Right atrium auricular region (tissue), 2 donors: ENCODE measurements around the gene C1QTNF5. TPM values are rescaled to one million over a fixed set of nuclear protein-coding genes. Genes with fewer than 3 reads are reported as not detected.
A peak's percentile ranks its signal among the peaks of the same experiment; 100 is the strongest.

Experiments used
- DNase-seq: peaks from one replicate; pipeline ENCODE4 v3.0.0-alpha.2; 2019; ENCODE audit warnings: low spot score
- H3K27ac ChIP-seq, 2 donors: fragments of 200-600 bp; sonication (generic); 1 replicate in 1 of 2; 2 replicates in 1 of 2; pipeline ENCODE4 v1.5.1; 2016 to 2019
- H3K27me3 ChIP-seq, 2 donors: fragments of 200-600 bp; sonication (generic); one replicate each; pipeline versions ENCODE4 v1.5.1 to v1.6.0; 2017 to 2019
- H3K36me3 ChIP-seq: fragments of 200-600 bp; sonication (generic); one replicate; pipeline ENCODE4 v1.5.1; 2016
- H3K4me1 ChIP-seq, 2 donors: fragments of 200-600 bp; sonication (generic); one replicate each; pipeline versions ENCODE4 v1.5.1 to v1.6.0; 2017 to 2019
- H3K4me3 ChIP-seq, 2 donors: fragments of 200-600 bp; sonication (generic); 1 replicate in 1 of 2; 2 replicates in 1 of 2; pipeline ENCODE4 v1.5.1; 2017 to 2019; ENCODE audit warnings: mild to moderate bottlenecking in 1 of 2, moderate library complexity in 1 of 2
- H3K9me3 ChIP-seq, 2 donors: fragments of 200-600 bp; sonication (generic); one replicate each; pipeline ENCODE4 v1.5.1; 2019
- total RNA-seq, 2 donors: library from RNA; depleted of rRNA; stranded (reverse); fragments of >200 nt; gene quantifications; one replicate each; pipeline ENCODE4 v1.1.0, GENCODE V29; 2016
- TF ChIP-seq, protein P1 (sequence below), 2 donors: fragments of 200-600 bp; sonication (generic); IDR thresholded peaks; one replicate each; pipeline ENCODE4 v1.5.1; 2019; ENCODE audit warnings: antibody characterized with exemption in 2 of 2

C1QTNF5 gene
- total RNA-seq, 2 donors from 2014 or later = 41.4 to 47.4 TPM

DNA sequence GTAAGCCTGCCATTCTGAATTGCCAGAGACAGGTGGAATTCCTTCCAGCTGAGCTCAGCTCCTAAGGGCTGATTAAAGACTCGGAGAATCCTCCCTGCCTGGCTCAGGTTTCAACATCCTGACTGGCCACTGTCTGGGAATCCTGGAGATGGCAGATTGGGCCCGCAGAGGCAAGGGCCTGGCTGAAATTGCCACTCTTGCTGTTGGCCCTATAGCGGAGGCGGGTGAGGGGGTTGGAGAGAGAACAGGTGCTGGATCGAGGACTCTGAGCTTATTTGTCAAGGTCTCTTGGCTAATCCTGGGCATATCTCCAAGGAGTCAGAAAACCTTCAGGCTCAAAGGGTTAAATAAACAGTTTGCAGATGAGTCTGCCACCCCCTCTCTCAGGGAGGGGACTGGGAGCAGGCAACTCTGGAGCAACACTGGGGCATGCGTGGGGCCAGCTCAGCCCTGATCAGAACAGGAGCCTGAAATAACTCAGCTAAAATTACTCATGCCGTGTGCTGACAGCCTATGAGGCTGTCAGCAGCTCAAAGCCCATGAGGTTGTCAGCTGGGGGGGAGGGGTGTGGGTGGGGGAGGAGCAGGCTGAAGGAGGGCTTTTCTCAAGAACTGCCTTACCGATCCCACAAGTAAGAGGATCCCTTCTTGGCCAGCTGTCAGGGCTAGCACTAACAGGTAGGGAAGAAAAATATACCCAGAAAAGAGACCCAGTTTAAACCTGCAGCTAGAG, 20.5 kb upstream of the C1QTNF5 start:
- Histone ChIP-seq H3K4me3 (peak overlapping the region; percentile 49 to 56), H3K27ac (peak overlapping the region; percentile 94), H3K9me3 (no peaks in the 10 kb centered on the region), H3K36me3 (peaks cover 30% of the 10 kb centered on the region), H3K4me1 (peaks cover 0 to 66% of the 10 kb centered on the region in 2 donors), H3K27me3 (no peaks in the 10 kb centered on the region)
- TF ChIP-seq, protein P1, sequence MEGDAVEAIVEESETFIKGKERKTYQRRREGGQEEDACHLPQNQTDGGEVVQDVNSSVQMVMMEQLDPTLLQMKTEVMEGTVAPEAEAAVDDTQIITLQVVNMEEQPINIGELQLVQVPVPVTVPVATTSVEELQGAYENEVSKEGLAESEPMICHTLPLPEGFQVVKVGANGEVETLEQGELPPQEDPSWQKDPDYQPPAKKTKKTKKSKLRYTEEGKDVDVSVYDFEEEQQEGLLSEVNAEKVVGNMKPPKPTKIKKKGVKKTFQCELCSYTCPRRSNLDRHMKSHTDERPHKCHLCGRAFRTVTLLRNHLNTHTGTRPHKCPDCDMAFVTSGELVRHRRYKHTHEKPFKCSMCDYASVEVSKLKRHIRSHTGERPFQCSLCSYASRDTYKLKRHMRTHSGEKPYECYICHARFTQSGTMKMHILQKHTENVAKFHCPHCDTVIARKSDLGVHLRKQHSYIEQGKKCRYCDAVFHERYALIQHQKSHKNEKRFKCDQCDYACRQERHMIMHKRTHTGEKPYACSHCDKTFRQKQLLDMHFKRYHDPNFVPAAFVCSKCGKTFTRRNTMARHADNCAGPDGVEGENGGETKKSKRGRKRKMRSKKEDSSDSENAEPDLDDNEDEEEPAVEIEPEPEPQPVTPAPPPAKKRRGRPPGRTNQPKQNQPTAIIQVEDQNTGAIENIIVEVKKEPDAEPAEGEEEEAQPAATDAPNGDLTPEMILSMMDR (IDR thresholded peaks at IDR 0.05) = no peak
- DNase-seq = no peak

DNA sequence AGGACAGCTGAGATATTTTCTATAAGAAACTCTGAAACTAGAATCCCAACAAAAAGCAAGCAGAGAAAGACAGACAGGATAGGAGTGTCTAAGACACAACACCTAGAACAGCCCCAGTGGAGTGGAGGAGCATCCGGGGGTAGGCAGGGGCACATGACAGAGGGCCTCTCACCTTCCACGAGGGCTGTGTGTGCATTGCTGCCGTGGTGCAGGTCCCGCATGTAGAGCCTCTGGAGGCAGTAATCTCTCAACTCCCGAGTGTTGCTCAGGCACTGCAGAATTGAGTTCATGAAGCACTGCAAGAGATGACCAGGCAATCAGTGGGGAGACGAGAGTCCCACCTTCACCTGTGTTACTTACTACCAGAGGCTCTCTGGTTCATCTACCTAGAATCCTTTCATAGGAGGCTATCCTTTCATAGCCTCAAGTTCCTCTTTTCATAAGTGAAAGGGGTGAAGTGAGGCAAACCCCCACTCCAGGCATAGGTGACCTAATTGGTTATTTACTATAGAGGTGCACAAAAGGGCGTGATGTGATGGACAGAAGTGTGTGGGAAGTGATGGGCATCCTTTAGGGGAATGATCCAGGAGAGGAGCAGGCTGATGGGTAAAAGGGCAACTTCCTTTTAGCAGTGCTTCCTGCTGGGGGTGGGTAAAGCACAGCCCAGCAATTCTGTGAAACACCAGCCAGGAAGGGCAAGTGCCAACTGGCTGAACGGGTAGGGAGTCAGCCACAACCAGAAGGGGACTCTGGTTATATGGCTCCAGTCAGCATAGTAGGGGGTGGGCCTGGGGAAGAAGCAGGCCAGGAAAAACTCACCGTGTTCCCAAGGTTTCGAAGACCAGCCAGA, 18.9 kb upstream of the C1QTNF5 start:
- TF ChIP-seq, protein P1 (IDR thresholded peaks at IDR 0.05) = no peak
- Histone ChIP-seq H3K36me3 (peaks cover 30% of the 10 kb centered on the region), H3K27me3 (no peaks in the 10 kb centered on the region), H3K4me1 (peaks cover 0 to 65% of the 10 kb centered on the region in 2 donors), H3K27ac (peak overlapping the region; percentile 94), H3K4me3 (no peak overlapping the region), H3K9me3 (no peaks in the 10 kb centered on the region)
- DNase-seq = no peak

DNA sequence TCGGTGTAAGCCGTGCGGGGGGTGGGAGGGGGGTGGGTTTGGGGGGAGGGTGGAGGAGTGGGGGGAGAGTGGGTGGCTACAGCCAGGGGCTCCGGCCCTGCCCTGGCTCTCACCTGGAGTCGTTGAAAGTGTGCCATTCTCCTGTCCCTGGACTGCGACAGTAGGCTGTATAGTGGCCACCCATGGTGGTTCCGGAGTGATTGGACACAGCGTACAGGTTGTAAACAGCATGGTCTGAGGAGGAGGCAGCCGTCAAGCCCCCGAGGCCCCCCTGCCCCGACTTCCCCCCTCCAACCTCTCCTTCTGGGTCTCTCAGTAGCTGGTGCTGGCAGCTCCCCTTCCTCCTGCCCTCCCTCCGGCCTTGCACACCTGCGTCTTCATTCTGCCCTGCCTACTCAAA, 16.4 kb upstream of the C1QTNF5 start:
- TF ChIP-seq, protein P1 (IDR thresholded peaks at IDR 0.05) = no peak
- Histone ChIP-seq H3K4me3 (peak overlapping the region; percentile 36 to 55), H3K27me3 (no peaks in the 10 kb centered on the region), H3K36me3 (peaks cover 30% of the 10 kb centered on the region), H3K9me3 (no peaks in the 10 kb centered on the region), H3K27ac (peak overlapping the region; percentile 81 to 82), H3K4me1 (peaks cover 0 to 60% of the 10 kb centered on the region in 2 donors)
- DNase-seq = no peak

DNA sequence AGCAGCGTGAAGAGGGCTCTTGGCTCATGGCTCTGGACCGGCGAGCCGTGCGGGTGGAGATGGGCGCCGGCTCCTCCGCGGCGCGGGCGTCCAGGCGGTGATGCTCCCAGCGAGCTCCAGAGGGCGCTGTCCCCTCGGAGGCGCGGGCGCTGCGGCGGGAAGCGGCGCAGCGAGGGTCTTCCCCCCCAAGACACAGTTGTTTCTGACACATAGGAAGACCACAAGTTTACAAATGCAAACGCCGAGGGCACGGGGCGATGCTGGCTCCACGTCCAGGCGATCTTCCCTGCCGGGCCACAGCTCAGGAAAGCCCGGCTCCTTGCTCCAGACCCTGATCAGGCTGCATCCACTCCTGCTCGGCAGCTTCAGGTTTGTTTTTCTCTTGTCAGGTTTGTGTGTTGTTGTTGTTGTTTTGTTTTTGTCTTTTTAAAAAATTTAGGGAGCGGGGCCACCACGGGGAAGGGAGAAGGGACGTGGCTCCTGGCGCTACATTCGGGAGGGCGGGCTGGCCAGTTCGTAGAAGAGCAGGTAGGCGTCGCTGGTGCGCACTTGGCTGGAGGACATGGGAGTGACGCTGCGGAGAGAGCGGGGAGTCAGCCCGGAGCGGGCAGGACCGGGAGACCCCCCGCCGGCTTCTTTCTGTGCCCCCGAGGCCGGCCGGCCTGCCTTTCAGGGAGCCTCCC, 15.8 kb upstream of the C1QTNF5 start:
- peak overlapping the region; percentile 81 to 82 for H3K27ac ChIP-seq
- peaks cover 0 to 58% of the 10 kb centered on the region in 2 donors for H3K4me1 ChIP-seq
- no peaks in the 10 kb centered on the region for H3K27me3 ChIP-seq
- H3K4me3 ChIP-seq = peak overlapping the region; percentile 36 to 55
- H3K9me3 ChIP-seq = no peaks in the 10 kb centered on the region
- H3K36me3 ChIP-seq = peaks cover 30% of the 10 kb centered on the region
- TF ChIP-seq, protein P1 (IDR thresholded peaks at IDR 0.05) = peak; percentile 93 to 94
- peak; percentile 86 for DNase-seq

DNA sequence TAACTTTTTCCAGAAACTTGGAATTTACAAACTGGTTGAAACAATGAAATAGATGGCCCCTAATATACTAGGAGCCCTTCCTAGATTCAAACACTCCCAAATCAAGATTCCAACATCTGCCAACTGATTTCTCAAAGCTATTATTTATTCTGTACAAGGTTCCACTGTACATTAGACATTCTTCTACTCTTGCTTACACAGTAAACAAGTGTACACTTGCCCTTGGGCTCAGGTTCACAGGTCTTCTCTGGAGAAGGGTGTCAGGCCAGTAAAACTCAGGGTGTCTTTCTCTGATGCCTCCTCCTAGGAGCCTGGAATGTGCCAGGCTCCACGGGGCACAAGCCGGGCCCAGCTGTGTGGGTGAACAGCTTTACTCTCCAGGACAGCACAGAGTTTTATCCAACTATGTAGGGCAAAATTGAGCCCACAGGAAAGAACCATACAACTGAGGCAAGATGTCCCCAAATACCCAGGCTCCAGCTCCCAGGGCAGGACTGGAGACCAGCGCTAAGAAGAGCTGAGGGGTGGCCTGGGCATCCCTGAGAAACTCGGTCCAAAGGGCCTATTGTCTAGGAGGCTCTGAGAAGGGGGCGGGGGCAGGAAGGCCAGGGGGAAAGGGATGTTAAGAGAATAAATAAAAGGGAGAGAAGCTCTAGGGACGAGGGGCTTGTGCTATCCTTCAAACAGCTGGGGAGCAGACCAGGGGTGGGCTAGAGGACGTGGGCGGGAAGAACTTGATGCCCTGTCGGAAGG, 14.6 kb upstream of the C1QTNF5 start:
- no peak for DNase-seq
- H3K4me3 ChIP-seq = no peak overlapping the region
- peaks cover 30% of the 10 kb centered on the region for H3K36me3 ChIP-seq
- TF ChIP-seq, protein P1 (IDR thresholded peaks at IDR 0.05) = no peak
- peak overlapping the region; percentile 81 to 82 for H3K27ac ChIP-seq
- peaks cover 0 to 50% of the 10 kb centered on the region in 2 donors for H3K4me1 ChIP-seq
- no peaks in the 10 kb centered on the region for H3K9me3 ChIP-seq
- no peaks in the 10 kb centered on the region for H3K27me3 ChIP-seq
